Dendritic cell treated with granulocyte-macrophage colony-stimulating factor and Interleukin-4, amounts not matched to agents 40 ng/mL and 50 ng/mL, for 4 days (primary cell): ENCODE measurements around the gene PITPNB.

Experiments
- H3K27ac Mint-ChIP-seq: one replicate; pipeline ENCODE4 v1.8.0; 2022; ENCODE audit warnings: mild to moderate bottlenecking, mixed read lengths
- H3K27me3 Mint-ChIP-seq: one replicate; pipeline ENCODE4 v1.8.0; 2022; ENCODE audit warnings: mild to moderate bottlenecking, mixed read lengths
- H3K36me3 Mint-ChIP-seq: one replicate; pipeline ENCODE4 v1.8.0; 2022; ENCODE audit warnings: low read depth, mixed read lengths
- H3K4me1 Mint-ChIP-seq: one replicate; pipeline ENCODE4 v1.8.0; 2022; ENCODE audit warnings: low read depth, mixed read lengths
- H3K4me3 Mint-ChIP-seq: one replicate; pipeline ENCODE4 v1.8.0; 2022; ENCODE audit warnings: mild to moderate bottlenecking, moderate library complexity, mixed read lengths
- H3K9me3 Mint-ChIP-seq: one replicate; pipeline ENCODE4 v1.8.0; 2022; ENCODE audit warnings: mixed read lengths
- intact Hi-C: fragments of 100-400 bp; cut with micrococcal nuclease; formaldehyde crosslinking; loops from one replicate; pipeline ENCODE4 v1.15.0; 2022

PITPNB gene

GRCh38 chr22:27867953-27868731, 50.9 kb downstream of the PITPNB start:
- Mint-ChIP-seq H3K9me3 (no peaks in the 10 kb centered on the region), H3K4me3 (no peak overlapping the region), H3K27me3 (no peaks in the 10 kb centered on the region), H3K4me1 (peaks cover 27% of the 10 kb centered on the region), H3K36me3 (peaks cover 67% of the 10 kb centered on the region), H3K27ac (no peak overlapping the region)
- intact Hi-C loops: no loop called here

GRCh38 chr22:27867085-27867952, 51.7 kb downstream of the PITPNB start:
- Mint-ChIP-seq H3K27me3 (no peaks in the 10 kb centered on the region), H3K4me3 (no peak overlapping the region), H3K27ac (no peak overlapping the region), H3K9me3 (no peaks in the 10 kb centered on the region), H3K36me3 (peaks cover 59% of the 10 kb centered on the region), H3K4me1 (peaks cover 27% of the 10 kb centered on the region)
- intact Hi-C loops: no loop called here

- Mint-ChIP-seq H3K4me1 (peaks cover 27% of the 10 kb centered on the region), H3K27ac (no peak overlapping the region), H3K9me3 (no peaks in the 10 kb centered on the region), H3K27me3 (no peaks in the 10 kb centered on the region), H3K4me3 (no peak overlapping the region), H3K36me3 (peaks cover 59% of the 10 kb centered on the region)
- intact Hi-C loops: no loop called here
Observed at GRCh38 chr22:27866135-27867084, 52.6 kb downstream of the PITPNB start.

- Mint-ChIP-seq H3K4me3 (no peak overlapping the region), H3K27me3 (no peaks in the 10 kb centered on the region), H3K9me3 (no peaks in the 10 kb centered on the region), H3K4me1 (peaks cover 27% of the 10 kb centered on the region), H3K27ac (peak overlapping the region; percentile 22), H3K36me3 (peaks cover 61% of the 10 kb centered on the region)
- intact Hi-C loops: no loop called here
Observed at GRCh38 chr22:27865496-27865895, 53.6 kb downstream of the PITPNB start.

GRCh38 chr22:27863556-27863955, 55.5 kb downstream of the PITPNB start:
- H3K9me3 Mint-ChIP-seq: no peaks in the 10 kb centered on the region
- H3K4me1 Mint-ChIP-seq: peaks cover 27% of the 10 kb centered on the region
- H3K27me3 Mint-ChIP-seq: no peaks in the 10 kb centered on the region
- no peak overlapping the region for H3K4me3 Mint-ChIP-seq
- H3K27ac Mint-ChIP-seq: no peak overlapping the region
- peaks cover 58% of the 10 kb centered on the region for H3K36me3 Mint-ChIP-seq
- intact Hi-C loops: no loop called here

GRCh38 chr22:27863001-27863400, 56.1 kb downstream of the PITPNB start:
- Mint-ChIP-seq H3K9me3 (no peaks in the 10 kb centered on the region), H3K36me3 (peaks cover 58% of the 10 kb centered on the region), H3K4me3 (no peak overlapping the region), H3K27ac (no peak overlapping the region), H3K27me3 (no peaks in the 10 kb centered on the region), H3K4me1 (peaks cover 22% of the 10 kb centered on the region)
- intact Hi-C loops: no loop called here

GRCh38 chr22:27859336-27859735, 59.7 kb downstream of the PITPNB start:
- Mint-ChIP-seq H3K36me3 (peaks cover 86% of the 10 kb centered on the region), H3K4me3 (no peak overlapping the region), H3K4me1 (no peaks in the 10 kb centered on the region), H3K9me3 (no peaks in the 10 kb centered on the region), H3K27ac (no peak overlapping the region), H3K27me3 (no peaks in the 10 kb centered on the region)
- intact Hi-C loops: no loop called here

- H3K4me3 Mint-ChIP-seq: no peak overlapping the region
- no peak overlapping the region for H3K27ac Mint-ChIP-seq
- intact Hi-C loops: no loop called here
- peaks cover 88% of the 10 kb centered on the region for H3K36me3 Mint-ChIP-seq
- no peaks in the 10 kb centered on the region for H3K27me3 Mint-ChIP-seq
- H3K4me1 Mint-ChIP-seq: no peaks in the 10 kb centered on the region
- H3K9me3 Mint-ChIP-seq: no peaks in the 10 kb centered on the region
Observed at GRCh38 chr22:27858626-27859025, 60.4 kb downstream of the PITPNB start.

GRCh38 chr22:27857443-27857842, 61.6 kb downstream of the PITPNB start:
- Mint-ChIP-seq H3K36me3 (peaks cover 96% of the 10 kb centered on the region), H3K27me3 (no peaks in the 10 kb centered on the region), H3K4me1 (no peaks in the 10 kb centered on the region), H3K4me3 (no peak overlapping the region), H3K9me3 (no peaks in the 10 kb centered on the region), H3K27ac (no peak overlapping the region)
- intact Hi-C loops: no loop called here

GRCh38 chr22:27856386-27856785, 62.7 kb downstream of the PITPNB start:
- H3K4me3 Mint-ChIP-seq: no peak overlapping the region
- no peaks in the 10 kb centered on the region for H3K4me1 Mint-ChIP-seq
- intact Hi-C loops: no loop called here
- H3K36me3 Mint-ChIP-seq: peaks cover 97% of the 10 kb centered on the region
- H3K27ac Mint-ChIP-seq: no peak overlapping the region
- H3K27me3 Mint-ChIP-seq: no peaks in the 10 kb centered on the region
- no peaks in the 10 kb centered on the region for H3K9me3 Mint-ChIP-seq

- Mint-ChIP-seq H3K4me1 (no peaks in the 10 kb centered on the region), H3K4me3 (no peak overlapping the region), H3K9me3 (no peaks in the 10 kb centered on the region), H3K27me3 (no peaks in the 10 kb centered on the region), H3K27ac (no peak overlapping the region), H3K36me3 (peaks cover 99% of the 10 kb centered on the region)
- intact Hi-C loops: no loop called here
Observed at GRCh38 chr22:27853424-27853823, 65.6 kb downstream of the PITPNB start.

GRCh38 chr22:27851974-27852746, 66.9 kb downstream of the PITPNB start:
- Mint-ChIP-seq H3K4me3 (no peak overlapping the region), H3K27ac (no peak overlapping the region), H3K27me3 (no peaks in the 10 kb centered on the region), H3K9me3 (no peaks in the 10 kb centered on the region), H3K36me3 (peaks cover 99% of the 10 kb centered on the region), H3K4me1 (no peaks in the 10 kb centered on the region)
- intact Hi-C loops: no loop called here

- Mint-ChIP-seq H3K4me1 (no peaks in the 10 kb centered on the region), H3K36me3 (peaks cover 94% of the 10 kb centered on the region), H3K27ac (no peak overlapping the region), H3K9me3 (no peaks in the 10 kb centered on the region), H3K4me3 (no peak overlapping the region), H3K27me3 (no peaks in the 10 kb centered on the region)
- intact Hi-C loops: no loop called here
Observed at GRCh38 chr22:27850000-27850521, 69.0 kb downstream of the PITPNB start.
